IMR-90 (cell line): ENCODE results near the gene C15orf62.

Experiments
- BHLHE40 ChIP-seq: fragments of 150-350 bp; IDR thresholded peaks from 2 replicates; pipeline ENCODE4 v1.6.1; 2016; ENCODE audit warnings: mild to moderate bottlenecking, low read depth, low read length
- CEBPB ChIP-seq: IDR thresholded peaks from 2 replicates; pipeline ENCODE4 v1.6.1; 2012; ENCODE audit warnings: low read depth, low read length, improper control_type of control experiment
- CTCF ChIP-seq: conservative IDR thresholded peaks from 2 replicates; pipeline ENCODE4 v1.5.1; 2012; ENCODE audit warnings: mild to moderate bottlenecking, low read depth, low read length, improper control_type of control experiment
- ELK1 ChIP-seq: fragments of 150-350 bp; IDR thresholded peaks from 2 replicates; pipeline ENCODE4 v1.6.1; 2016; ENCODE audit warnings: low read depth, mild to moderate bottlenecking, low read length, moderate library complexity, borderline replicate concordance
- FOS ChIP-seq: fragments of 150-350 bp; IDR thresholded peaks from 2 replicates; pipeline ENCODE4 v1.6.1; 2016; ENCODE audit warnings: low read depth, low read length
- MAZ ChIP-seq: IDR thresholded peaks from 2 replicates; pipeline ENCODE4 v1.6.1; 2012; ENCODE audit warnings: low read depth, mild to moderate bottlenecking, low read length, improper control_type of control experiment, moderate library complexity, borderline replicate concordance
- MXI1 ChIP-seq: IDR thresholded peaks from 2 replicates; pipeline ENCODE4 v1.6.1; 2012; ENCODE audit warnings: low read depth, mild to moderate bottlenecking, low read length, moderate library complexity, borderline replicate concordance
- POLR2A ChIP-seq: IDR thresholded peaks from 2 replicates; pipeline ENCODE4 v1.6.1; 2012; ENCODE audit warnings: mild to moderate bottlenecking, low read depth, low read length
- RAD21 ChIP-seq: IDR thresholded peaks from 2 replicates; pipeline ENCODE4 v1.6.1; 2012; ENCODE audit warnings: low read length, improper control_type of control experiment
- RCOR1 ChIP-seq: IDR thresholded peaks from 2 replicates; pipeline ENCODE4 v1.6.1; 2012; ENCODE audit warnings: mild to moderate bottlenecking, low read length, improper control_type of control experiment; ENCODE audit not compliant: insufficient replicate concordance
- RFX5 ChIP-seq: IDR thresholded peaks from 2 replicates; pipeline ENCODE4 v1.8.0; 2012; ENCODE audit warnings: low read depth, mild to moderate bottlenecking, low read length, moderate library complexity
- SMC3 ChIP-seq: fragments of 150-350 bp; IDR thresholded peaks from 2 replicates; pipeline ENCODE4 v1.6.1; 2016; ENCODE audit warnings: low read depth, mild to moderate bottlenecking, antibody characterized with exemption, low read length, moderate library complexity
- USF2 ChIP-seq: fragments of 150-350 bp; IDR thresholded peaks from 2 replicates; pipeline ENCODE4 v1.6.1; 2017; ENCODE audit warnings: mild to moderate bottlenecking, antibody characterized with exemption, low read length, low read depth

- TF ChIP-seq CTCF, result no peak
- TF ChIP-seq SMC3, result no peak
- no peak for TF ChIP-seq POLR2A
- no peak for TF ChIP-seq CEBPB
- TF ChIP-seq USF2, result no peak
- no peak for TF ChIP-seq RFX5
- TF ChIP-seq RCOR1, result no peak
- TF ChIP-seq MXI1, result no peak
- TF ChIP-seq BHLHE40, result no peak
- TF ChIP-seq ELK1, result no peak
- TF ChIP-seq FOS, result no peak
- TF ChIP-seq RAD21, result no peak
- TF ChIP-seq MAZ, result no peak
Measured at GRCh38 chr15:40722934-40723333, 46.8 kb upstream of the C15orf62 start.
